Thymus (tissue), 11 donors: ENCODE data around the gene HSPA4. TPM values are rescaled to one million over a fixed set of nuclear protein-coding genes. Genes with fewer than 3 reads are reported as not detected.

Source experiments
- DNase-seq, 9 donors: peaks; one replicate each; pipeline ENCODE4 v3.0.0-alpha.2; 2013; ENCODE audit warnings: low spot score in 9 of 9, low read depth in 6 of 9, missing footprints in 1 of 9
- H3K27ac ChIP-seq, 2 donors: one replicate each; pipeline ENCODE4 v1.5.1; 2013; ENCODE audit warnings: control low read depth in 1 of 2, low read depth in 1 of 2, low read length in 1 of 2, mild to moderate bottlenecking in 1 of 2, moderate library complexity in 1 of 2
- H3K27me3 ChIP-seq, 2 donors: one replicate each; pipeline ENCODE4 v1.5.1; 2013; ENCODE audit warnings: low read length in 1 of 2; ENCODE audit not compliant: control insufficient read depth in 2 of 2, insufficient read depth in 1 of 2
- H3K36me3 ChIP-seq, 2 donors: one replicate each; pipeline ENCODE4 v1.5.1; 2013; ENCODE audit warnings: low read length in 1 of 2, mild to moderate bottlenecking in 1 of 2, moderate library complexity in 1 of 2; ENCODE audit not compliant: control insufficient read depth in 2 of 2, insufficient read depth in 2 of 2
- H3K4me1 ChIP-seq, 2 donors: one replicate each; pipeline ENCODE4 v1.5.1; 2013; ENCODE audit warnings: low read length in 2 of 2; ENCODE audit not compliant: control insufficient read depth in 2 of 2, insufficient read depth in 2 of 2
- H3K4me3 ChIP-seq, 2 donors: one replicate each; pipeline ENCODE4 v1.5.1; 2013; ENCODE audit warnings: low read length in 2 of 2, control low read depth in 1 of 2, mild to moderate bottlenecking in 1 of 2
- H3K9me3 ChIP-seq, 2 donors: one replicate each; pipeline ENCODE4 v1.5.1; 2013; ENCODE audit warnings: low read length in 1 of 2, mild to moderate bottlenecking in 1 of 2; ENCODE audit not compliant: control insufficient read depth in 2 of 2, insufficient read depth in 1 of 2
- WGBS: extraction: QIAGEN DNeasy Blood & Tissue Kit; methylation state at CpG from one replicate; pipeline ENCODE4 v1.1.7; 2013; 5-methylcytosine and 5-hydroxymethylcytosine counted together
- polyA plus RNA-seq: library from polyadenylated mRNA; stranded (reverse); fragments of 200-250 nt; gene quantifications from one replicate; pipeline ENCODE4 v1.2.3, GENCODE V29; 2013
- total RNA-seq: library from RNA; stranded (reverse); fragments of 120-200 nt; gene quantifications from one replicate; pipeline ENCODE4 v1.2.4, GENCODE V29; 2013
- donor health status: healthy.

The HSPA4 gene
- total and polyA plus RNA-seq, 2 donors: 65.4 to 72.0 TPM

GRCh38 chr5:133106761-133107572, 55.2 kb downstream of the HSPA4 start:
- H3K27me3 ChIP-seq: peaks cover 0 to 4% of the 10 kb centered on the region in 2 donors
- peaks cover 9 to 10% of the 10 kb centered on the region in 2 donors for H3K4me1 ChIP-seq
- no peak overlapping the region for H3K4me3 ChIP-seq
- H3K27ac ChIP-seq: peak overlapping the region in 1 of 2 donors; percentile 11
- WGBS: 75% methylated on average over 8 of the region's 8 CpGs
- DNase-seq: peak in 6 of 9 donors; percentile 4 to 54 (median 25)
- H3K36me3 ChIP-seq: peaks cover 27 to 31% of the 10 kb centered on the region in 2 donors
- H3K9me3 ChIP-seq: no peaks in the 10 kb centered on the region

DNA sequence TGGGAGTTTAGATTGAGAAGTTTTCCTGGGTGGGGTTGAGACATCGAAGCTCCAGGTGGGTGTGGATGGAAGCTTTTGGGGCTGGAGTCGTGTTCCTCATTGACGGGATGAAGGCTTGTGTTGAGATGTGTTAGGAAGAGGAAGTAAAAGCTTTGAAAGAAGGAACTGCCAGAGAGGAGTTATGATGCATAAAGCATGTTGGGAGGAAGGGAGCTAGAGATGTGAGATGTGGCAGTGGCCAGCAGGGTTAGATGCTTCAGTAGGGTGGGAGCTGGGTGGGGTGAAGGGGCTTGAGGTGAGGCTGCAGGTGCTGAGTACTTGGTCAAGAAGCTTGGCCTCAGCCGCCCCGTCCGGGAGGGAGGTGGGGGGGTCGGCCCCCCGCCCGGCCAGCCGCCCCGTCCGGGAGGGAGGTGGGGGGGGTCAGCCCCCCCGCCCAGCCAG, 56.7 kb downstream of the HSPA4 start:
- no peak overlapping the region for H3K4me3 ChIP-seq
- H3K36me3 ChIP-seq: peaks cover 15 to 20% of the 10 kb centered on the region in 2 donors
- 50% methylated on average over 13 of the region's 13 CpGs for whole genome bisulfite sequencing
- peaks cover 9 to 10% of the 10 kb centered on the region in 2 donors for H3K4me1 ChIP-seq
- no peaks in the 10 kb centered on the region for H3K9me3 ChIP-seq
- no peak overlapping the region for H3K27ac ChIP-seq
- H3K27me3 ChIP-seq: peaks cover 0 to 4% of the 10 kb centered on the region in 2 donors
- no peak for DNase-seq

DNA sequence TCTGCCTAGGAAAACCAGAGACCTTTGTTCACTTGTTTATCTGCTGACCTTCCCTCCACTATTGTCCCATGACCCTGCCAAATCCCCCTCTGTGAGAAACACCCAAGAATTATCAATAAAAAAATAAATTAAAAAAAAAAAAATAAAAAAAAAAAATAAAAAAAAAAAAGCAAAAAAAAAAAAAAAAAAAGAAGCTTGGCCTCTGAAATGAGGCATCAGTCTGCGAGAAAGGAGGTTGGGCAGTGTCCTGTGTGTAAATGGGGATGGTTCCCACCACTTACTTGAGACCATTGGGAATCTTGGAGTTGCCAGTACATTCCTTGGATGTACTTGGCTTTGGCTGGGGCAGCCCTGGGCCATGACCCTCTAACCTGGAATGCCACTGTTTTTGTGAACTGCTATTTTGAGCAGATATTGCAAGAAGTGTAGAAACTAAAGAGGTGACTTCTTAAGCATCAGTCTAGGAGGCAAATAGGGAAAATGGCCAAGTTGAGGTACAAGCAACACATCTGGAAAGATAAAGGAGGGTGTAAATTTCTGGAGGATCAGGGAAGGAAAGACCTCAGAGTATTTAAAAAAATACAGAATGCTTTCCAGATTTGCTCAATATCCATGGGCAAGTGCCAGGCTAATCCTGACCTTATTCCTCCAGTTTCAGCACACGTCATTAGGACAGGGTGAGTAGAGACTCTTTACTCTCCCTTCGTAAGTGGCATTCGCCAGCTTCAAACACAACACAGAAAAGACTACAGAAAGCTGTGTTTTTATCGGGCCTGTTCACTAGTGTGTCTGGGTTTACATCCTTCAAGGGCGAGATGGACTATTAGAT, 58.1 kb downstream of the HSPA4 start:
- H3K27me3 ChIP-seq: peaks cover 0 to 4% of the 10 kb centered on the region in 2 donors

GRCh38 chr5:133110709-133111108, 58.9 kb downstream of the HSPA4 start:
- Histone ChIP-seq H3K36me3 (peaks cover 2 to 6% of the 10 kb centered on the region in 2 donors), H3K4me1 (peaks cover 8 to 10% of the 10 kb centered on the region in 2 donors), H3K9me3 (no peaks in the 10 kb centered on the region), H3K4me3 (no peak overlapping the region), H3K27ac (no peak overlapping the region), H3K27me3 (peaks cover 0 to 4% of the 10 kb centered on the region in 2 donors)
- 89% methylated on average over 6 of the region's 6 CpGs for WGBS
- no peak for DNase-seq

More for the DNA sequence above, 58.1 kb downstream of the HSPA4 start:
- 95% methylated on average over 6 of the region's 6 CpGs for WGBS
- Histone ChIP-seq H3K4me3 (no peak overlapping the region), H3K27ac (no peak overlapping the region), H3K4me1 (peaks cover 9 to 10% of the 10 kb centered on the region in 2 donors), H3K9me3 (no peaks in the 10 kb centered on the region), H3K36me3 (peaks cover 7 to 8% of the 10 kb centered on the region in 2 donors)
- DNase-seq: no peak

DNA sequence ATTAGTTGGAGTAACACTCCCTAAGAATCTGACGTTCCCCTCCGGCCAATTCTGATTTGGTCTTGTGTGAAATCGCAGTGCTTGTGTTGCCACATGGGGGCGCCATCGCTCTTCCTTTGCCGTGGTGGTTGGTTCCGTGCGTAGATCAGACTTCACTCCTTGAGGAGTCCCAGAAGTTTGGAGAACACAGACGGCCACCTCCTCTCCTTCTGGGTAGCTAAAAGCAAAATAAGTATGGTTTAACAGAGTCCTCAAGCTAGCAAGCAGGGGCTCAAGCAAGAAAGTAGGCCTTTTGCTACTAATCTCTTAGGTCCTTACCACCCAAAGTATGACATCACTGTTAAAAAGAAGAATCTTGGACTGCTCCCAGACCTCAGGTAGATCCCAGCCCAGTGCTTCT, 59.5 kb downstream of the HSPA4 start:
- H3K4me1 ChIP-seq: peaks cover 7 to 9% of the 10 kb centered on the region in 2 donors
- 3% methylated on average over 9 of the region's 9 CpGs for WGBS
- DNase-seq: peak; percentile 55 to 87 (median 71)

GRCh38 chr5:133112026-133112660, 60.3 kb downstream of the HSPA4 start:
- Histone ChIP-seq H3K27ac (peak overlapping the region in 1 of 2 donors; percentile 4), H3K36me3 (no peaks in the 10 kb centered on the region), H3K27me3 (peaks cover 0 to 4% of the 10 kb centered on the region in 2 donors), H3K9me3 (no peaks in the 10 kb centered on the region), H3K4me3 (no peak overlapping the region), H3K4me1 (peaks cover 1 to 2% of the 10 kb centered on the region in 2 donors)
- WGBS: 97% methylated on average over 13 of the region's 13 CpGs
- DNase-seq: no peak

More for the DNA sequence above, 59.5 kb downstream of the HSPA4 start:
- H3K27ac ChIP-seq: no peak overlapping the region
- no peak overlapping the region for H3K4me3 ChIP-seq
- peaks cover 0 to 4% of the 10 kb centered on the region in 2 donors for H3K27me3 ChIP-seq
- no peaks in the 10 kb centered on the region for H3K9me3 ChIP-seq
- H3K36me3 ChIP-seq: peaks cover 0 to 6% of the 10 kb centered on the region in 2 donors

GRCh38 chr5:133113331-133114061, 61.7 kb downstream of the HSPA4 start:
- H3K4me1 ChIP-seq: peaks cover 0 to 2% of the 10 kb centered on the region in 2 donors
- no peaks in the 10 kb centered on the region for H3K9me3 ChIP-seq
- no peak overlapping the region for H3K4me3 ChIP-seq
- DNase-seq: no peak
- no peak overlapping the region for H3K27ac ChIP-seq
- peaks cover 0 to 4% of the 10 kb centered on the region in 2 donors for H3K27me3 ChIP-seq
- no peaks in the 10 kb centered on the region for H3K36me3 ChIP-seq
- 95% methylated on average over 13 of the region's 13 CpGs for WGBS

DNA sequence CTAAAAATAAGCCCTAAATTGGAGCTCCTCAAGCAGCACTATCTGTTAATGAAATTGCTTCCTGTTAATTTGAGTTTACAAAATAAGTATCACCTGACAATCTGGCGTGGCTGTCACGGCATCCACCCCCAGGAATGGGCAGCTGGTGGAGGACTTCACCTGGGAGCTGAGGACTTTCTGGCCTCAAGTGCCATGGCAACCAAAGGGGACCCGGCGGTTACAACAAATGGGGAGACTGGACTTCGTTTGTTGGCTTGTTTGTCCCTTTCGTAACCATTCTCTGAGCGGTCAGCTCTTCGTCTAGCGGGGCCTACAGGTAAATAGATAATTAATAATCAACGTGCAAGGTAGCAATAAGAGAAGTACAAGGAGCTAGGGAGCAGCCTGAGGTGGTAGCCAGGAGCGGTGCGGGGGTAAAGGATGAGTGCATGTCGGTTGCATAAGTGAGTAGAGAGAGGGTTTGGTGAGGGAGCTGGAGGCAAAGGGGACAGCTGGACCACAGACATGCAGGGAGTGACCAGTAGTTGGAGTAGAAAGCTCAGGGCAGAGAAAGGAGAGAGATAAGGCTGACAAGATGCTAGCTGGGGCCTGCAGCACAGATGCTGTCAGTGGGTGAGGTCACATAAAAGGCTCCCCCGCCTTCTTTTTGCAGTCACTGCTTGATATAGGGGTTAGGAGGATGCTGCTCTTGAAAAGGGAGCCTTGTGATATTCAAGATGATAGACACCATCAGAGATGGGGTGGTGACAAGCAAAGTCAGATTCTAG, 62.5 kb downstream of the HSPA4 start:
- H3K27ac ChIP-seq: no peak overlapping the region
- no peaks in the 10 kb centered on the region for H3K9me3 ChIP-seq
- H3K36me3 ChIP-seq: no peaks in the 10 kb centered on the region
- no peak overlapping the region for H3K4me3 ChIP-seq
- peaks cover 0 to 2% of the 10 kb centered on the region in 2 donors for H3K4me1 ChIP-seq
- no peak for DNase-seq
- 96% methylated on average over 14 of the region's 14 CpGs for WGBS
- H3K27me3 ChIP-seq: peaks cover 0 to 4% of the 10 kb centered on the region in 2 donors
